ENCODE results near the gene NR1D2. TPM values are rescaled to one million over a fixed set of nuclear protein-coding genes. Genes with fewer than 3 reads are reported as not detected.

Gene NR1D2
- total RNA-seq, 1 experiment from 2014 or later = 9.5 TPM

DNA sequence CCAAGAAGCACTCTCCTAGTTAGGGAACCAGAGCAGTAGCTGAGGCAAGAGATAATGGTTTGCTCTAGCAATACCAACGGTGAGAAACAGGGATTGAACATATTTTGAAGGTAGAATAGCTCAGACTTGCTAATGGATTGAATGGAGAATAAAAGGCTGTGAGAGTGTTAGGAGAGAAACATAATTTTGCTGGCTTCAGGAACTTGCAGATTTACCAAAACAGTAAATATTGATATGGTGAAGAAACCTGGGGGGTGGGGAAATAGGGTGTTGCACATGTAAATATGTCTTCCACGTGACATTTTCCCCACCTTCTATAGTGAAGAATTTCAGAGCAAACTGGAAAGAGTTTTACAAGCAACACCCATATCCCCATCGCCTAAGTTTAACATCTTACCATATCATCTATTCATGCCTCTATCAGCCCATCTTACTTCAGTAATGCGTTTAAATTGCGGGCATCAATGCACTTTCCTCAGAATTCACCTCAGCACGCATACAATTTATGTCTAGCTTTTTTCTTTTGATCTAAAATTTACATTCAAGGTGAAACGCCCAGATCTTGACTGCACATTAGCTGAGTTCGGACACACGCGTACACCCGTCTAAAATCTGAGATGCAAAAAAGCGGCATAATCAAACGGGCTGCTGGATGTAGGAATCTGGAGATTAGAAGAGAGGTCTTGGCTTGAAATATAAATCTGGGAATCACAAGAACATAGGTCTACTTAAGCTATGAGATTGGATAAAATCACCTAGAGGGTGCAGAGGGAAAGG, 891 bp upstream of the NR1D2 start:
- no peak for DNase-seq
- no peaks in the 10 kb centered on the region for H3K36me3 ChIP-seq (replicated peaks; ENCODE audit: control insufficient read depth, insufficient read depth, low read length)
- H3K4me3 ChIP-seq (ENCODE audit: insufficient read depth, low read depth, low read length) = peak overlapping the region; percentile 63
- no peaks in the 10 kb centered on the region for H3K27me3 ChIP-seq (ENCODE audit: control insufficient read depth, insufficient read depth, low read length)

DNA sequence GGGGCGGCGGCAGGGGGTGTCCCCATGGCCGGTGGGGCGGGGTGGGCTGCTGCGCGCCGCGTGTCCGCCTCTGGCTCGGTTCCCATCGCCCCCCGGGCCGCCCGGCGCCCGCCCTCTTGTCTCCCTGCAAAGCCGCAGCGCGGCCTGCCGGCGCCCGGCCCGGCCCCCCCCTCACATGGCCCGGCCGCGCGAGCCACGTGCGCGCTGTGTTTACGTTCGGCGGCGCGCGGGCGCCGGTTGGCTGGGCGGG, 502 bp downstream of the NR1D2 start:
- no peak for DNase-seq
- no peaks in the 10 kb centered on the region for H3K27me3 ChIP-seq (ENCODE audit: control insufficient read depth, insufficient read depth, low read length)
- H3K36me3 ChIP-seq (replicated peaks; ENCODE audit: control insufficient read depth, insufficient read depth, low read length) = no peaks in the 10 kb centered on the region
- peak overlapping the region; percentile 48 for H3K4me3 ChIP-seq (ENCODE audit: insufficient read depth, low read depth, low read length)

DNA sequence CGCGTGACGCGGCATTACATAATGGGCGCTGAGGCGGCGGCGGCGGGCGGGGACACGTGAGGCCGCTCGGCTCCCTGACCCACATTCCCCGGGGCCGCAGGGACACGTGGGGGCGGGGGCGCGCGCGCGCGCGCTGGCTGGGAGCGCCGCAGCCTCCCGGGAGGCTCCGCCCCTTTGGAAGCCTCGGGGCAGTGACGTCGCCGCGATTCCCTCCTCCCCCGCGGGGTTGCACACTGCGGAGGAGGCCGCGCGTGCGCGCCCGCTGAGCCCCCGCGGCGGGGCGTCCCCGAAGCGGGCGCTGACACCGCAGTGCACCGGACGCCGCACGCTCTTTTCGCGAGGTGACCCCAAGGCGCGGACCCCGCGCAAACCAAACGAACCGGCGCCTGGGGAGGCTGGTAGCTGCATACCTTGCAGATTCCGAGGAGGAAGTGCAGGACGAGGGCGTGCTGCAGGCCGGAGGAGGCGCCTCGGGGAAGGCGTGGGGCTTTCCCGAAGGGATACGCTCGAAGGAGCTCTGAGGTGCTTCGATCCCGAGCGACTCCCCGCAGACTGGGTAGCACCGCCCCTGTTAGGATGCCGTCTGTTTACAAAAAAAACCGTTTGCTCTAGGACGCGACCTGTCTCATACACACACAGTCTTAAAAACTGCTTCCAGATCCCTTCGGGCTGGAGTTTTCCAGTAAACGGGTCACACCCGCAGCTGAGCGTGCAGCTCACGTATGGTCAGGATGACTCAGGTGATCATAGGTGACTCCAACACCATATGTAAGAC, 1.0 kb downstream of the NR1D2 start:
- no peaks in the 10 kb centered on the region for H3K36me3 ChIP-seq (replicated peaks; ENCODE audit: control insufficient read depth, insufficient read depth, low read length)
- peak; percentile 99 for DNase-seq
- peak overlapping the region; percentile 86 for H3K4me3 ChIP-seq (ENCODE audit: insufficient read depth, low read depth, low read length)
- no peaks in the 10 kb centered on the region for H3K27me3 ChIP-seq (ENCODE audit: control insufficient read depth, insufficient read depth, low read length)

DNA sequence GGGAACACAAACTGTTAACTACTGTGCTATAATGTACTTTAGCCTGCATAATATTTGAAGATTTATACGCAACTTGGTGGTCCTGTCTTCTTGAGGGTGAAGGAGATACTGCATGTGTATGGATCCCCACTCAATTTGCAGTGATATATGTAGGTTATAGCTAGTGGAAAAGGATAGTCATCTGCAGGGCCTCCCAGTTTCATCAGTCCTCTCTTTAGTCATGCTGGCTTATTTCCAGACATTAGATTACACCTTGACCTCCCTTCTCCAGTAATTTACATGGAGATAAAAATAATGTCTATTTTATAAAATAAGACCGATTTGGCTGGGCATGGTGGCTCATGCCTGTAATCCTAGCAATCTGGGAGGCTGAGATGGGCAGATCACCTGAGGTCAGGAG, 3.7 kb downstream of the NR1D2 start:
- DNase-seq = no peak
- Histone ChIP-seq H3K4me3 (ENCODE audit: insufficient read depth, low read depth, low read length) (no peak overlapping the region), H3K36me3 (replicated peaks; ENCODE audit: control insufficient read depth, insufficient read depth, low read length) (no peaks in the 10 kb centered on the region)

DNA sequence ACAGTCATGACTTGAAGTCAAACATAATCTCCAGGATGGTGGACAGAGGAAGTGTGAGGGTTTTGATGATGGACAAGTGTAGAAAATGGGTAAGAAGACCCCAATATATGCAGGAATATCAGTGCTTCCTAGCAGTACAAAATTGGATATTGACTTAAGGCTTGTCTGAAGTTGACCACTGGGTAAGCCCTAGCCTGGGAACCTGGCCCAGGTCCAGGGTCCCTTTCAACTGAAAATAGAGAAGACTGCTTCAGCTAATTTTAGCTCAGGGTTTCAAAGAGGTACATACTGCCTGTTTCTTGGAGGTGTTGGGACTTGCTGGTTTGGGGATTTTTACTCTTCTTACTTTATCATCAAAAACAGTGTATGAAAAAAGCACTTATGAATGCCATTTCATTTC, 4.7 kb downstream of the NR1D2 start:
- DNase-seq = no peak
- H3K36me3 ChIP-seq (replicated peaks; ENCODE audit: control insufficient read depth, insufficient read depth, low read length) = no peaks in the 10 kb centered on the region
- no peaks in the 10 kb centered on the region for H3K27me3 ChIP-seq (ENCODE audit: control insufficient read depth, insufficient read depth, low read length)
- no peak overlapping the region for H3K4me3 ChIP-seq (ENCODE audit: insufficient read depth, low read depth, low read length)

More for the DNA sequence above, 3.7 kb downstream of the NR1D2 start:
- no peaks in the 10 kb centered on the region for H3K27me3 ChIP-seq (ENCODE audit: control insufficient read depth, insufficient read depth, low read length)

DNA sequence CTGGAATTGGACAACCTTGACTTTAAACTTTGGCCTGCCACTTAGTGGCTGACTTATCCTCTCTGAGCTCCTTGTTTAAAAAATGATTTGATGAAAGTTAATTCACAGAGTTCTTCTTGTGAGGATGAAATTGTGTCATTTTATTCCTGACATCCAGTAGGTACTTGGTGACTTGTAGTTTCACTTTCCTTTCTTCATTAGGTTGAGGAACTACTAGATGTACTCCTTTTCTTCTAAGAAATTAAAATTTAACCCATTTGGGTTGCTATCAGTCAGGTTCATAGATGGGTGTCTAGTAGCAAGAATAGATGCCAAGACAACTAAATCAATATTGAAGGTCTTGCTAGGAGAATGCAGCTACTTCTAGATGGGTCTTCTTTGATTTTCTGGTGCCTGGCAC, 5.2 kb downstream of the NR1D2 start:
- DNase-seq = no peak
- no peaks in the 10 kb centered on the region for H3K36me3 ChIP-seq (replicated peaks; ENCODE audit: control insufficient read depth, insufficient read depth, low read length)
- H3K27me3 ChIP-seq (ENCODE audit: control insufficient read depth, insufficient read depth, low read length) = no peaks in the 10 kb centered on the region
- H3K4me3 ChIP-seq (ENCODE audit: insufficient read depth, low read depth, low read length) = no peak overlapping the region

DNA sequence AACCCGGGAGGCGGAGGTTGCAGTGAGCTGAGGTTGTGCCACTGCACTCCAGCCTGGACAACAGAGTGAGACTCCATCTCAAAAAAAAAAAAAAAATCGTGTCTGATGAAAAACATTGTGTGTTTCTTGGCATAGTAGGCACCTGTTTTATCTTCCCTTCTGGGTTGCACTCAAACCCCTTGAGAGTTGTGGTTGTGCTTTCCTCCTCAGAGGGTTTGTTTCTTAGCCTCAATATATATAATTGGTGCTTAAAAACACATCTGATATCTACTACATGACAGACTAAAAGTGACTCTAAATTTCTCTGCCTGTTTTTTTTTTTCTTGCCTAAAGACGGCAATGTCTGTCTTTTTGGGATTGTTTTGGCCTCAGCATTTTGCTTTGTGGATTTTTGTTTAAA, 7.6 kb downstream of the NR1D2 start:
- DNase-seq = no peak
- H3K36me3 ChIP-seq (replicated peaks; ENCODE audit: control insufficient read depth, insufficient read depth, low read length) = no peaks in the 10 kb centered on the region
- no peak overlapping the region for H3K4me3 ChIP-seq (ENCODE audit: insufficient read depth, low read depth, low read length)
- H3K27me3 ChIP-seq (ENCODE audit: control insufficient read depth, insufficient read depth, low read length) = no peaks in the 10 kb centered on the region

DNA sequence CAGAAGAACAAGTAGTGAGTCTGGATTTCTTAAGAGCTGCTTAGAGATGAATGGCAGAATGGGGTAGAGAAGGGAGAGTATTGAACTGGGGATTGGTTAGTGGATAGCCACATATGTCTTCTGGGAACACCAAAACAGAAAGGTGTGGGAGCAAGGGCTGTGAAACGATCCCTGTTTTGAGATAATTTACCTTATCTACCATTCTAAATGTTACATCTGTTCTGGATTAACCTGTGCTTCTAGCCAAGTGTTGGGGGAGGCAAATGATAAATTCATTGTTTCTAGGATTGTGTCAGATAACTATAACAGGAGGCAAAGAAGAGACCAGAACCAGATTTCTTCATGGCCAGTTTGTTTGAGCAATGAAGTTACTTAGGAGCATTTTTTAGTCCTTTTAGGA, 8.4 kb downstream of the NR1D2 start:
- DNase-seq = no peak
- Histone ChIP-seq H3K27me3 (ENCODE audit: control insufficient read depth, insufficient read depth, low read length) (no peaks in the 10 kb centered on the region), H3K4me3 (ENCODE audit: insufficient read depth, low read depth, low read length) (no peak overlapping the region), H3K36me3 (replicated peaks; ENCODE audit: control insufficient read depth, insufficient read depth, low read length) (no peaks in the 10 kb centered on the region)

DNA sequence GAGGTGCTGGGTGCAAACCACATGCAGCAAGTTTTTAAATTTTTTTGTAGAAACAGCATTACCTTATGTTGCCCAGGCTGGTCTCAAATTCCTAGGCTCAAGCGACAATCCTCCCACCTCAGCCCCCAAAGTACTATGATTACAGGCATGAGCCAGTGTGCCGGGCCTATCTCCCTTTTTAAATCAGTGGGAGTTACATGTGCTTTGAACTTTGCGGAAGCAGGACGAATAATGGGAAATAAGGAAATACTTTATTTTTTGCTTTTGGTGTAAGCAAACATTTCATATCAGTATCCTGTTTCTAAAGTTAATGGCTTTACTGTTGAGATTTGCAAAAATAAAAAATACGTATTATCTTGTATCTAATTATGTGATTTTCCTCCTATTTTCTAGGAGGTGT, 9.1 kb downstream of the NR1D2 start:
- no peak overlapping the region for H3K4me3 ChIP-seq (ENCODE audit: insufficient read depth, low read depth, low read length)
- no peaks in the 10 kb centered on the region for H3K36me3 ChIP-seq (replicated peaks; ENCODE audit: control insufficient read depth, insufficient read depth, low read length)
- no peak for DNase-seq
- no peaks in the 10 kb centered on the region for H3K27me3 ChIP-seq (ENCODE audit: control insufficient read depth, insufficient read depth, low read length)

DNA sequence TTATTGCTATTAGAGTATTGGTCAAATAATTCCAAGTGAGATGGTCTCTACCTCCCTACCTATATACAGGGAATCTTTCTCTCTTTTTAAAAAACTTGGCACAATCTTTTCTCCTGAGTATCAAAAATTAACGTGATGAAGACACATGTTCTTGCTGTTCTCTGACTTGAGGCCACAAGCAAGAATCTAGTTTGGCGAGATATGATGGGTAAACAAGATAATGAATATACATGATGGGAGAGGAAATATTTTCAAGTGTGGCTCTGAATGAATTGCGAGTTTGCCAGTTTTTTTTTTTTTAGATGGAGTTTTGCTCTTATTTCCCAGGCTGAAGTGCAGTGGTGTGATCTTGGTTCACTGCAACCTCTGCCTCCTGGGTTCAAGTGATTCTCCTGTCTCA, 11.6 kb downstream of the NR1D2 start:
- Histone ChIP-seq H3K36me3 (replicated peaks; ENCODE audit: control insufficient read depth, insufficient read depth, low read length) (peaks cover 2% of the 10 kb centered on the region; the same call in 1 of the 2 replicates), H3K4me3 (ENCODE audit: insufficient read depth, low read depth, low read length) (no peak overlapping the region), H3K27me3 (ENCODE audit: control insufficient read depth, insufficient read depth, low read length) (no peaks in the 10 kb centered on the region)
- no peak for DNase-seq

DNA sequence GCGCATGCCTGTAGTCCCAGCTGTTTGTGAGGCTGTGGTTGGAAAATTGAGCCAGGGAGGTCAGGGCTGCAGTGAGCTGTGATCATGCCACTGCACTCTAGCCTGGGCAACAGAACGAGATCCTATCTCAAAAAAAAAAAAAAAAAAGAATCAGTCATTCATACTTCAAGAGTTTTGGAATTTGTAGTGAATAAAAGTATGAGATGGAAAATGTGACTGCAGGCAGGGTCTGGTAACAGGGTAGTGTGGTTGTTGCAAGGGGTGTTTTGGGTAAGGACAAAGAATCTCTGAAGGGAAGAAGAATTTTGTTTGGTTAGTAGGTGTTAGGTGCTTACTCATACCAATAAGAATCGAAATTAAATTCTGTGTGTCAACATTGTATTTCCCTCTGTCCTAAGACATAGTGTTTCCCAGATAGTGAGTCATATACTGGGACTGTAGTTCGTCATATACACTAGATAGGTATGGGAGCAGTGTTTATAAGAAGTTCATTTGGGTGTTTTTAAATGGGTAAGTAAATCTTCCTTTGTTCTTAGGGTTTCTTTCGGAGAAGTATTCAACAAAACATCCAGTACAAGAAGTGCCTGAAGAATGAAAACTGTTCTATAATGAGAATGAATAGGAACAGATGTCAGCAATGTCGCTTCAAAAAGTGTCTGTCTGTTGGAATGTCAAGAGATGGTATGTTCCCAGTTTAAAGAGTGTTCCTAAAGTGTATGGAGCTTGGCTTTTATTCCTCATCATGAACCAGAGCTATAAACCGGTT, 14.2 kb downstream of the NR1D2 start:
- Histone ChIP-seq H3K36me3 (replicated peaks; ENCODE audit: control insufficient read depth, insufficient read depth, low read length) (peaks cover 2% of the 10 kb centered on the region; the same call in 1 of the 2 replicates), H3K4me3 (ENCODE audit: insufficient read depth, low read depth, low read length) (no peak overlapping the region)
- DNase-seq = no peak

DNA sequence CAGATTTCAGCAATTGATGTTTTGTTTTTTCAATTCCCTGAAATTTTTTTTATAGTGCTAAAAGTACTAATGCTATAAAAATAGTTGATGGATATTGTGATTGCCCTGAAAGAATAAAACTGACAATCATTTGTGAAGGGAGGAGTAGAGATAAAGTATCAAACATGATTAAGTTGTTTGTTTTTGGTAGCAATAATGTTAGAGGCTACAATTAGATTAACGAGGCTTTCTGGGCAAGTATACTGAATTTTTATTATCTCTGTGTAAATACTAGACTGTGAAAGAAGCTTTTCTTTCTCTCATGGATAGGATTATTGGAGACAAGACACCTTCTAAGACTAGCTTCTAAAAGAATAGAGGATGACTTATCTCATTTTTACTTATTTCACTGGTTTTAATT, 15.6 kb downstream of the NR1D2 start:
- peaks cover 2% of the 10 kb centered on the region; the same call in 1 of the 2 replicates for H3K36me3 ChIP-seq (replicated peaks; ENCODE audit: control insufficient read depth, insufficient read depth, low read length)
- H3K27me3 ChIP-seq (ENCODE audit: control insufficient read depth, insufficient read depth, low read length) = no peaks in the 10 kb centered on the region
- no peak overlapping the region for H3K4me3 ChIP-seq (ENCODE audit: insufficient read depth, low read depth, low read length)
- DNase-seq = no peak

More for the DNA sequence above, 14.2 kb downstream of the NR1D2 start:
- H3K27me3 ChIP-seq (ENCODE audit: control insufficient read depth, insufficient read depth, low read length) = no peaks in the 10 kb centered on the region

DNA sequence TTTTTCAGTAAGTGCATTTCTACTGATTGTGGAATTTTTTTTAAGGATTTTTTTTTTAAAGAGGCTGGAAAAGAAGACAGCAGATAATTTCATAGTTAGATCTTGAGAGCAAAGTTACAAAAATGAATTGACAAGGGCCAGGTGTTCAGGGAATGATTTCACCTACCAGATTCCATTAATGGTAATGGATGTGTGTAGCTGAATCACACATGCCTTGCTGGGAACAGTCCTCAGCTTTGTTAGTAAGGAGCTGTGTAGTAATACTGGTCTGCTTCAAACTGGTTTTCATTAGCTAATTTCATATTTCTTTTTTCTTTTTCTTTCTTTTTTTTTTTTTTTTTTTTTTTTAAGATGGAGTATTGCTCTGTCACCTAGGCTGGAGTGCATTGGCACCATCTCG, 16.0 kb downstream of the NR1D2 start:
- peaks cover 2% of the 10 kb centered on the region; the same call in 1 of the 2 replicates for H3K36me3 ChIP-seq (replicated peaks; ENCODE audit: control insufficient read depth, insufficient read depth, low read length)
- H3K4me3 ChIP-seq (ENCODE audit: insufficient read depth, low read depth, low read length) = no peak overlapping the region
- no peaks in the 10 kb centered on the region for H3K27me3 ChIP-seq (ENCODE audit: control insufficient read depth, insufficient read depth, low read length)
- DNase-seq = no peak

DNA sequence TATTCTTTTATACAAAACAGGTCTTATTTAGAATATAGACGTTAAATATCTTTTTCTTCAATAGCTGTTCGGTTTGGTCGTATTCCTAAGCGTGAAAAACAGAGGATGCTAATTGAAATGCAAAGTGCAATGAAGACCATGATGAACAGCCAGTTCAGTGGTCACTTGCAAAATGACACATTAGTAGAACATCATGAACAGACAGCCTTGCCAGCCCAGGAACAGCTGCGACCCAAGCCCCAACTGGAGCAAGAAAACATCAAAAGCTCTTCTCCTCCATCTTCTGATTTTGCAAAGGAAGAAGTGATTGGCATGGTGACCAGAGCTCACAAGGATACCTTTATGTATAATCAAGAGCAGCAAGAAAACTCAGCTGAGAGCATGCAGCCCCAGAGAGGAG, 16.8 kb downstream of the NR1D2 start:
- peaks cover 2% of the 10 kb centered on the region; the same call in 1 of the 2 replicates for H3K36me3 ChIP-seq (replicated peaks; ENCODE audit: control insufficient read depth, insufficient read depth, low read length)
- no peak for DNase-seq
- H3K4me3 ChIP-seq (ENCODE audit: insufficient read depth, low read depth, low read length) = no peak overlapping the region
- no peaks in the 10 kb centered on the region for H3K27me3 ChIP-seq (ENCODE audit: control insufficient read depth, insufficient read depth, low read length)

Data from H7 (cell line).